AG10803 (cell line): Measurements from ENCODE around the gene FNDC3B.

Experiments used
- DNase-seq: peaks from one replicate; pipeline ENCODE4 v3.0.0; 2010; ENCODE audit warnings: low read depth
- H3K4me3 ChIP-seq: 2 replicates; pipeline ENCODE4 v1.5.1; 2011; ENCODE audit warnings: mild to moderate bottlenecking, low read length, control low read depth
- TF ChIP-seq, protein P1 (sequence below): conservative IDR thresholded peaks from 2 replicates; pipeline ENCODE4 v1.5.1; 2011; ENCODE audit warnings: mild to moderate bottlenecking, low read length, control low read depth, inconsistent platforms

The FNDC3B gene

GRCh38 chr3:172140499-172141391 is 101.4 kb downstream of the FNDC3B start:
- no peak overlapping the region for H3K4me3 ChIP-seq
- DNase-seq: peak; percentile 93
- TF ChIP-seq, protein P1, sequence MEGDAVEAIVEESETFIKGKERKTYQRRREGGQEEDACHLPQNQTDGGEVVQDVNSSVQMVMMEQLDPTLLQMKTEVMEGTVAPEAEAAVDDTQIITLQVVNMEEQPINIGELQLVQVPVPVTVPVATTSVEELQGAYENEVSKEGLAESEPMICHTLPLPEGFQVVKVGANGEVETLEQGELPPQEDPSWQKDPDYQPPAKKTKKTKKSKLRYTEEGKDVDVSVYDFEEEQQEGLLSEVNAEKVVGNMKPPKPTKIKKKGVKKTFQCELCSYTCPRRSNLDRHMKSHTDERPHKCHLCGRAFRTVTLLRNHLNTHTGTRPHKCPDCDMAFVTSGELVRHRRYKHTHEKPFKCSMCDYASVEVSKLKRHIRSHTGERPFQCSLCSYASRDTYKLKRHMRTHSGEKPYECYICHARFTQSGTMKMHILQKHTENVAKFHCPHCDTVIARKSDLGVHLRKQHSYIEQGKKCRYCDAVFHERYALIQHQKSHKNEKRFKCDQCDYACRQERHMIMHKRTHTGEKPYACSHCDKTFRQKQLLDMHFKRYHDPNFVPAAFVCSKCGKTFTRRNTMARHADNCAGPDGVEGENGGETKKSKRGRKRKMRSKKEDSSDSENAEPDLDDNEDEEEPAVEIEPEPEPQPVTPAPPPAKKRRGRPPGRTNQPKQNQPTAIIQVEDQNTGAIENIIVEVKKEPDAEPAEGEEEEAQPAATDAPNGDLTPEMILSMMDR: no peak

- H3K4me3 ChIP-seq: no peak overlapping the region
- TF ChIP-seq, protein P1: no peak
- DNase-seq: peak; percentile 67
Measured at GRCh38 chr3:172142051-172142863, 102.9 kb downstream of the FNDC3B start.

DNA sequence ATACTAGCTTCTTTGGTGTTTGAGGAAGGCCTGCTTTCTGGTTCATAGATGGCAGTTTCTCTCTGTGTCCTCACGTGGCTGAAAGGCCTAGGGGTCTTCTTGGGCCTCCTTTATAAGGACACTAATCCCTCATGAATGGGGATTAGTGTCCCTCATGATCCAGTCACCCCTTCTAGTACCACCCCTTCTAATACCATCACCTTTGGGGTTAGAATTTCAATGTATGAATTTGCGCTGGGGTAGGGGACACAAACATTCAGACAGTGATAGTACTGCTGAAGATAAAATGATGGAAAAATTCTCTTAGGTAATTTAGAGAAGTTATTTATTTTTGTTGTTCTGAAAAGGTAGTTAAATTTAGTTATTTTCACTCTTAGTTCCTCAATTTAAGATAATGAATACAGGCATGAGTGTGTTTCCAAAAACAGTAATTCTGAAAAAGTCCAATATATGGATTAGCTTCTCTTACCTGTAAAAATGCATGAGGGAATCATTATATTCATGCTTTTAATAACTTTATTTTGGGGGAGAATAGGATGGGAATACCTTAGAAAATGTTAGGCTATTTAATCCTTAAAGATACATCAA is 103.6 kb downstream of the FNDC3B start:
- DNase-seq: no peak
- H3K4me3 ChIP-seq: no peak overlapping the region

DNA sequence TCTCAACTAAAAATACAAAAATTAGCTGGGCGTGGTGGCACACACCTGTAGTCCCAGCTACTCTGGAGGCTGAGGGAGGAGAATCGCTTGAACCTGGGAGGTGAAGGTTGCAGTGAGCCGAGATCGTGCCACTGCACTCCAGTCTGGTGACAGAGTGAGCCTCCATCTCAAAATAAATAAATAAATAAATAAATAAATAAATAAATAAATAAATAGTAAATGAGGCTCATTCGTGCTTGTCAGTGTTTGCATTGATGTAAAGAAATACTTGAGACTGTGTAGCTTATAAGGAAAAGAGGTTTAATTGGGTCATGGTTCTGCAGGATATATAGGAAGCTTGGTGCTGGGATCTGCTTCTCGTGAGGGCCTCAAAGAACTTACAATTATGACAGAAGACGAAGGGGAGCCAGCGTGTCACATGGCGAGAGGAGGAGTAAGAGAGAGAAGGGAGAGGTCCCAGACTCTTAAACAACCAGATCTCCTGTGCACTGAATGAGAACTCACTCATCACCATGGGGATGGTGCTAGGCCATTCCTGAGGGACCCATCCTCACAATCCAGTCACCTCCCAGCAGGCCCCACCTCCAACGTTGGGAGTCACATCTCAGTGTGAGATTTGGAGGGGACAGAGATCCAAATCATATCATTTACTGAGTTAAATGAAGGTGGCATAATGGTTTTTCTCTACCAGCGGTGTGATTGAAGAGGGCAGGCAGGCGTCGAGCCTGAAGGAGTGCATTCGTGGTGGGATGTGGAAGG is 104.5 kb downstream of the FNDC3B start:
- DNase-seq: no peak
- H3K4me3 ChIP-seq: no peak overlapping the region
- TF ChIP-seq, protein P1: no peak

More for the DNA sequence above, 103.6 kb downstream of the FNDC3B start:
- TF ChIP-seq, protein P1: no peak

DNA sequence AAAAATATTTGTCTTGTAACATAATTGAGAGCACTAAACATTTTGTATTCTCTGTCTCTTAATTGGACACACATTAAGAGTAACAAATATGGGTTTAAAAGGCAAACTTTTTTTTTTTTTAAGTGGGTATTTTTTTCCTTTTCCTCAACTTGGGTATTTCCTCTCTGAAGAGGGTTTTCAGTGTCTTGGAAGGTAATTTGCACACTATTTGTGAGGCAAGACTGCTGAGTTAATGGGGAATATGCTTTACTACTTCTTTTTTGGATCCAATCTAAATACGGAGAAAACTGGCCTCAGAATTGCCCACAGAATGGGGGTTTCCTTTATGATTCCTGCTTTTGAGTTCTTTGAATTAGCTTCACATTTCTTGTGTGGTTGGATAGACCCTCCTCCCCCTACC is 105.2 kb downstream of the FNDC3B start:
- no peak for DNase-seq
- H3K4me3 ChIP-seq: no peak overlapping the region
- TF ChIP-seq, protein P1: no peak

DNA sequence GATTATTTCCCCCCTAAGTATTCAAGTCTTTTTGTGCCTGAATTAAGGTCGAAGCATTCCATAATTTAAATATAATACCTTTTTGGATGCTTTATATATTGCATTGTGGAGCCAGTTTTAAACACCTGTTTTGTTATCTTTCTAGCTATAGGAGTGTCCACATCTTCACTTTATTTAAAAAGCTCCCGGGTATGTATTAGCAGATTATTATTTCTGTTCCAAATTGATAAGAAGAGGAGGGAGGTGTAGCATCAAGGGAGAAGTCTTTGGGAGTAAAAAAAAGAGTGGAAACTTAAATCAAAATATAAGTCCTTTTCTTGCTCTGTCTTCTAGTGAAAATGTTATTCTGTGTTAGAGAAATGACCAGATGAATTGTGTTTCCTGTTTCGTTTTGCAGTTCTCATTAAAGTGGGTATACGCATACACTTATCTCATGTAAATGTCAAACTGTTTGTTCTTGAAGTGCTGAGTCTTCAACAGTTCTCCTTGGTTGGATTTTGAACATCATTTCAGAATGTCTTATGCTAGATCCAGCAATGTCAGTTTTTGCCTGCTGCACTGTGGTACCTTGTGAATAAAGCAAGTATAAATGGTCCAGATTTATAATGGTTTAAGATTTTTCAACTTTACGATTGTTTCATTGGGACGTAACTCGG is 105.8 kb downstream of the FNDC3B start:
- DNase-seq: no peak
- TF ChIP-seq, protein P1: no peak
- H3K4me3 ChIP-seq: no peak overlapping the region
